Activated naive CD8-positive, alpha-beta T cell treated with anti-CD3 and anti-CD28 coated beads, Interleukin-2, amount 10 ng/mL, durations not matched to agents 7 days and 5 days (primary cell): Measurements from ENCODE around the gene TRPC1. TPM values are rescaled to one million over a fixed set of nuclear protein-coding genes. Genes with fewer than 3 reads are reported as not detected.

ENCODE experiments used
- total RNA-seq, 2 experiments: library from RNA; stranded (reverse); gene quantifications; one replicate each; pipeline ENCODE4 v1.2.3, GENCODE V29; 2021

TRPC1 gene
- total RNA-seq, 2 experiments from 2014 or later: 2.2 to 2.8 TPM

Other genes starting within 250 kb of the TRPC1 start
- gene ATR, start 145.3 kb upstream of the TRPC1 start, total RNA-seq: 10 to 100 TPM; 36.2 to 36.9 TPM
- gene PLS1, start 127.6 kb upstream of the TRPC1 start, total RNA-seq: 1 to 10 TPM; 2.6 to 3.1 TPM
- gene PCOLCE2, start 165.0 kb downstream of the TRPC1 start, total RNA-seq: not detected
- not detected for gene PAQR9, start 239.6 kb downstream of the TRPC1 start, total RNA-seq